GDM1 (cell line): ENCODE results near the gene SLC25A45.

Experiments used
- DNase-seq: peaks from one replicate; lab custom pipeline; 2025; lab: John Stamatoyannopoulos, UW

SLC25A45 gene

GRCh38 chr11:65389294-65389980 is 7.0 kb upstream of the SLC25A45 start:
- no peak for DNase-seq

- no peak for DNase-seq
Observed at GRCh38 chr11:65388731-65389130, 6.3 kb upstream of the SLC25A45 start.

- peak; percentile 84 for DNase-seq
Observed at GRCh38 chr11:65386307-65387140, 4.1 kb upstream of the SLC25A45 start, which contains the start of gene FRMD8. FRMD8 (plus strand) TSS chr11:65386637; CDS start chr11:65387037, 400 bp downstream.

- peak; percentile 14 for DNase-seq
Observed at GRCh38 chr11:65384301-65384889, 1.9 kb upstream of the SLC25A45 start.

- DNase-seq = no peak
Observed at GRCh38 chr11:65383778-65384177, 1.3 kb upstream of the SLC25A45 start.

- no peak for DNase-seq
Observed at GRCh38 chr11:65382804-65383368, 440 bp upstream of the SLC25A45 start.

- peak; percentile 58 for DNase-seq
Observed at GRCh38 chr11:65381716-65382032, 772 bp downstream of the SLC25A45 start.

GRCh38 chr11:65380460-65381119 is 1.9 kb downstream of the SLC25A45 start:
- no peak for DNase-seq

GRCh38 chr11:65379698-65380459 is 2.6 kb downstream of the SLC25A45 start:
- DNase-seq = no peak

- DNase-seq = no peak
Observed at GRCh38 chr11:65378928-65379638, 3.4 kb downstream of the SLC25A45 start.

- DNase-seq = peak; percentile 69
Observed at GRCh38 chr11:65378208-65378927, 4.1 kb downstream of the SLC25A45 start.

- no peak for DNase-seq
Observed at GRCh38 chr11:65377777-65378176, 4.7 kb downstream of the SLC25A45 start.

- no peak for DNase-seq
Observed at GRCh38 chr11:65377036-65377435, 5.4 kb downstream of the SLC25A45 start.

- no peak for DNase-seq
Observed at GRCh38 chr11:65376138-65376713, 6.2 kb downstream of the SLC25A45 start.

GRCh38 chr11:65375012-65375411 is 7.4 kb downstream of the SLC25A45 start:
- DNase-seq = no peak

GRCh38 chr11:65373839-65374580 is 8.4 kb downstream of the SLC25A45 start:
- DNase-seq = no peak

- DNase-seq = no peak
Observed at GRCh38 chr11:65370659-65371049, 11.8 kb downstream of the SLC25A45 start.

- peak; percentile 38 for DNase-seq
Observed at GRCh38 chr11:65366340-65366773, 16.1 kb downstream of the SLC25A45 start.

GRCh38 chr11:65363770-65364169 is 18.7 kb downstream of the SLC25A45 start:
- DNase-seq = no peak
